HG03025 (cell line): ENCODE results near the gene ANKRD63.

Experiments used
- ATAC-seq: cut with Tn5 transposase; IDR thresholded peaks from one replicate; pipeline ENCODE4 v1.9.1; 2021; ENCODE audit warnings: mild to moderate bottlenecking, moderate library complexity; ENCODE audit not compliant: unreplicated experiment, low FRiP score

The ANKRD63 gene, protein sequence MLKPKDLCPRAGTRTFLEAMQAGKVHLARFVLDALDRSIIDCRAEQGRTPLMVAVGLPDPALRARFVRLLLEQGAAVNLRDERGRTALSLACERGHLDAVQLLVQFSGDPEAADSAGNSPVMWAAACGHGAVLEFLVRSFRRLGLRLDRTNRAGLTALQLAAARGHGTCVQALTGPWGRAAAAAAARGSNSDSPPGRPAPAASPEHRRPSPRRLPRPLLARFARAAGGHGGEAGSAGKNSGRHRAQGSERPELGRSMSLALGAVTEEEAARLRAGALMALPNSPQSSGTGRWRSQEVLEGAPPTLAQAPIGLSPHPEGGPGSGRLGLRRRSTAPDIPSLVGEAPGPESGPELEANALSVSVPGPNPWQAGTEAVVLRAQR

DNA sequence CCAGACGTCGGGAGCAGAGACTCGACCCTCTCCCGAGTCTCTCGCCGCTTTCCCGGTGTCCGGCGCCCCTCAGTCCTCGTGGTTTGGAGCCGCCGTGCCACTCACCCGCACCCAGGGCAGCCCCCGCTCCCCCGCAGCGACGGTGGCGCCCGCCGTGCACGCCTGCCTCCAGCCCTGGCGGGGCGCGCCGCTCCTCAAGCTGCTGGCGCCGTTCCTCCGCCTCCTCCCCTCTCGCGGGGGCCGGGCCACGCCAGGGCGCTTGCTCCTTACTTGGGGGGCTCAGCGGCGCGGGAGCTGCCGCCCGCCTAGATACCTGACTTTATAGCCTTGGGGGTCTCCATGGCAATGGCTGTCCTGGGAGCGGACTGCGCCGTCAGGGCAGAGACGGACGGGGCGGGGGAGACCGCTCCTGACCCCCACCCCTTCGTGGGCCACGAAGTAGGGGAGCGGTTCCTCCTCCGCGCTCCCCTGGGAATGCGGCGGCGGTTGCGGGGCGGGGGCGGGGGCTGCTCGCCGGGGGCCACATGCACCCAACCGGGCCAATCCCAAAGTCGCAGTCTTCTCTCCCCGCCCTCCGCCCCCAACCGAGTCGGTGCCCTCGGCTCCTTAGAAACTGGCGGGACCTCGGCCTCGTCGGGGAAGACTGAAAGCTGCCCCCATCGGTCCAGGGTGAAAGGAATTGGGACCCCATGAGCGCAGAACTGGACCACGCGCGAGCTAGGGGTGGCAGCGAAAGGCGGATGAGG lies at the start of gene ANKRD63:
ANKRD63 (minus strand) TSS at position 196 of the 746 bp plus-strand sequence. CDS start 478 bp downstream, outside the sequence.
- ATAC-seq: no peak

DNA sequence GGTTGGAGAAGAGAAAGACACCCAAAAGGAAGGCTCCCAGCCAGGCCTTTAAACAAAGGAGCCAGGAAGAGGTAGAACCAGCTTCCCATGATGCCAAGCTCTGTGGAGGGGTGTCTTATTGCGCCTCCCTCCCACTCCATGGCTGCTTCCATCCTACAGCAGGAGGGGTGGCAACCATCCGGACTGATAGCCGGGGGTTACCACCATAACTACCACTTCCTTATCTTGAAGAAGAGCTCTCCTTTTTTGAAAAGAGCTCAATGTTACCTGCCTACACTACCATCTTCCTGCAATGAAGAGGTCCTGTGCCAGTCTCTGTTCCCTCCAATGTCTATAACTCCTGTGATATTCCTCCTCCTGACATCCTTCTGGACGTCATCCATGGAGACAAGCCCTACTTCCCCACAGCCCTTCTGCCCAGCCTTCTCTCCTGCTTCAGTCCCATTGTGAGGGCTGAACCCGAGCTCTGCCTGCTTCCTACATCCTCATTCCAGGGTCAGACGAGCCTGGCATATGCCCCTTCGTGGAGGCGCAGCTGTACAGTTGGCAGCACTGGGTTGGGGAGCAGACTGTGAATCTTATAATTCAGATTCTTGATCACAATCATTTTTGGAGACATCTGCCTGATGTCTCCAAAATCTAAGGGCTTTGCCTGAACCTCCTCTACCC lies 49.4 kb upstream of the ANKRD63 start:
- ATAC-seq: no peak

DNA sequence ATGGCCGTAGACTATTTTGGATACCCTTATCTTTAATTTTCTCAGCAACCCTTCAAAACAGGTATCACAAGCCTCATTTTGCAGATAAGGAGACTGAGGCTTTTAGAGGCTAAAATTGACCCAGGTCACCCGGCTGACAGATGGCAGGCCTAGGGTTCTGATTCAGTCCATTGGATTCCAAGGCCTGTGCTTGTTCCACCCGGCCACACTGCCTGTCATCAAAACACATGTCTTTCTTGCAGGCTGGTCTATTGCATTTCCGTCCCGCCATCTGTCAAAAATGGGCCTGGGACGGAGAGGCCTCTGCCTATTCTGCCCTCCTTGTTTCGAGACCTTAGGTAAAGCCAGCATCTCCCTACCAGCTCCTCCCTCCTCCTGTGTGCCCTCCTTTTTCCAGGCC lies 48.8 kb upstream of the ANKRD63 start:
- ATAC-seq: no peak

DNA sequence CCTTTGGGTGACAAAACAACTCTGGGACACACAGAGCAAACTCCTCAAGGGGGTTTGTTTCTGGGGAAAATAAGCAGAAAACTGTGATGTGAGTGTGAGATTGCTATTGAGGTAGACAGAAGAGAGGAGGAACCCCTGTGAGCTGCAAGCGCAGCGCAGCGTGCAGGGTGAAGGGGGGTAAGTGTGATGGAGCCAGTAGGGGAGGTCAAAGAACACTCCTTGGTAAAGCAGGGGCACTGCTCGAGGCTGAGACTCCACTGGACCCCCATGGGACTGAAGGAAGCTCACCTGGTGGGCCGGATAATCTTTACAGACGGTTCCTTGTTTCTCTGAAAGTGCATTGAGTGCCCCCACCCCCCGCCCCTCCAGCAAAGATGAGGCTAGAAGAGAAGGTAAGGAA lies 48.2 kb upstream of the ANKRD63 start:
- no peak for ATAC-seq

DNA sequence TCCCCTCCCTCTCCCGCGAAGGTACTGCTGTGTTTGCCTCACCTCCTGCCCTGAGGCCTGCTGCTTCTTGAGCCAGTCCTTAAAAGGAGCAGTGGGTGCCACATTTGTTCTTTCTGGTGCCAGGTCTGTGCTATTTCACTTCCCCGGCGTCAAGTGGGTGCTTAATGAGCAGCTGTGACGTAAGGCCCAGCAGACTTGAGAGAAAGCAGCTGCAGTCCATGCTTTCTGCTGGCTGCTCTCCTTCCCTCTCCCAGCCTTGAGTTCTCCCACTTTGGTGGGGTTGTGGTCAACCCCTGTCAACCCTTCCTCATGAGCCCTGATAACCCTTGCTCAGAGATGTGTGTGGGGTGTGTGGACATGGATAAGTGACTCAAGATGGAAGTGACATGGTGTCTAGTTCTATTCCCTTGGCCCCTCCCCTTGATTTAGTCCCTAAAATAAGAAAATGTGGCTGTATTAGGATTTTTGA lies 47.5 kb upstream of the ANKRD63 start:
- no peak for ATAC-seq

DNA sequence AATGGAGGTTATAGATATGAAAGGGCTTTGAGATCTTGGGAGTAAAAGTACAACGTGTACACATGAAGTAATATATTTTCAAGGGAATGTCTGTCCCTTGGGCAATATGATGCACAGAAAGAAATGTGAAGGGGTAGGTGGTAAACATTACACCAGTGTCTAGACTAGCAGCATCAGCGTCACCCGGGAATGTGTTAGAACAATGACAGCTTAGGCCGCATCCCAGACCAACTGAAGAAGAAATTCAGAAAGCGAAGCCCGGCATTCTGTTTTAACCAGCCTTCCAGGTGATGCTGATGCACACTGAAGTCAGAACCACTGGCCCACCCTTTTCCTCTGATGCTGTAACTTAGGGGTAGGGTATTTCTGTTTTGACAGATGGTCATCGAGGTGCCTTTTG lies 46.9 kb upstream of the ANKRD63 start:
- no peak for ATAC-seq

DNA sequence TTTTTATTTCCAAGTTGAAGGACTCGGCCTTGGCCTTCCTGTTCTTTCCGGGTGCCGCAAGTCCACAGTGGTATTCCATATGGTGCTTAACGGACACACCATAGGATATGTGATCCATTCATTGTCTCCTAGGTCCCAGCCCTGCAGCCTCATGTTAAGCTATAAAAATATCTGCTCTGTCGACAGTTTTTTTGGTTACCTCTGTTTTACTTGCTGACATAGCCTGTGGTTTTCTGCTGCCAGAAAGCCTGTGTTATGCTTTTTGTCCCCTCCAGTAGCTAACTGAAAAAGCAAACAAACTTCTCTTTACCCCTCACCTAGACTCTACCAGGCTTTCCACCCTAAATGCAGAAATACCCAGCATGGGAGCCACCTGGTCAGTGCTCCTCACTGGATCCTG lies 45.9 kb upstream of the ANKRD63 start:
- ATAC-seq: no peak

DNA sequence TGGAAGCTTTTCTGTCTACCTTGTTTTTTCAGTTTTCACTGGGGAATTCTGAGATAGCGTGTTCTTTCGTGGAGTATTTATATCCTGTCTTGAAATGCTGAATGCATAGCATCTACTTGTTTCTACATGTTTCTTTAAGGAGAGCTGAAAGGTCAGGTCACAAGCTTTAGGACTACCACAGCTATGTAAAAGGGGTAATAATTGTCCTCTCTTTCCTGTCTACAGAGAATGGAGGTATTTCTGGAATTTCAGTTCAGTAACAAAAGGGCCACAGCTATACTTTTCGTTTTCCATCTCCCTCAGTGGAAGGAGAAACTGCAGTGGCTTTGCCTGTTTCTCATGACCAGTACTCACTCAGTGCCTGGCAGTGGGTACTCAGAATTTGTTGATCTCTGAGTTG lies 45.3 kb upstream of the ANKRD63 start:
- no peak for ATAC-seq

DNA sequence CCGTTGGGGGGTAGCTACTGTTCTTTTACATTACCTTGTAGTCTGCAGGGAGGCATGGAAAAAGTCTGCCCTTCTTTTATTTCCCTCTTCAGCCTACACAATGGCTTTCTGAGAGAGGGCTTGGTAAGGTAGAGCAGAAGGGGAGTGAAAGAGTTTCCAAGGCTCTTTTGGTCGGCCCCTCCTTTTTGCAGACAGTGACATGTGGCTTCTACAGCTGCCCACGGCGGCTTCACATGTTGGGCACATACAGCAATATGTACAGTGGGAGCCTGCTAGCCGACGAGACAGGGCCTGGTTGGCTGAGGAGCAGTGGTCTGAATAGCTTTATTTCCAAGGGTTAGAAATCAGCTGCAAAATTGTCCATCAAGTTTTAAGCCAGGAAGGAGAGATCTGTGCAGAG lies 44.6 kb upstream of the ANKRD63 start:
- no peak for ATAC-seq

DNA sequence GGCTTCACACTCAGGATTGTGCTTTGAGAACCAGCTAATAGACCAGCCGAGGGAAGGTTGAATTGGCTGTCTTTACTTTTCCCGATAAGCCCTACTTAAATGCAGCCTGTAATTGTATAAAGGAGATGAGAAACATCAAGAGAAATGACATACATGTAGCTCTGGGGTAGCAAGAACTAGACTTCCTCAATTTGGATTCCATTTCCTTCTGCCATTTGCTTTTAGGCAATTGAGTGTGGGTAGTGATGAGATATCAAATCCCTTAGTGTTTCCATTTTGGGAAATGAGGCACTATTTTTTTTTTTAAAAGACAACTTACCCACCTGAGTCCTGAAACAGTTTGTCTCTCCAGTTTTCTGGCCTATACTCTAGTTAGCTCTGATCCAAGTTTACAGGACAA lies 42.8 kb upstream of the ANKRD63 start:
- ATAC-seq: no peak

DNA sequence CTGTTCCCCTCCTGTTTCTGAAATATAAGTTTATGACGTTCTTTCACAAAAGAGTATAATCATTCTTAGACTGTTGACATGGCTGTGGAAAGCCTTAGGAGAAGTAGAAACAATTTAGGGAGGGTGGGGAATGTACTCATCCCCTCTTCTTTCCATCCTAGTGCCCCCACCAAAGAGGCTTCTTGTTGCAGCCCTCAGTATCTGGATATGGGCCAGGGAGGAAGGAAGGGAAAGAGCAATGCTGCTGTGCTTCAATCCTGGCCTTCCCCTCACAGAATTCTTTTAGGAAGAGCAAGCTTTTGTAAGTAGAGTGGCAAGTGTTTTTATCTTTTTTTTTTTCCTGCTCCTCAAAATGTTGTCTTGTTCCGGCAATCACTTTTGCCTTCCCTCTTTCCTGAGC lies 42.3 kb upstream of the ANKRD63 start:
- no peak for ATAC-seq

DNA sequence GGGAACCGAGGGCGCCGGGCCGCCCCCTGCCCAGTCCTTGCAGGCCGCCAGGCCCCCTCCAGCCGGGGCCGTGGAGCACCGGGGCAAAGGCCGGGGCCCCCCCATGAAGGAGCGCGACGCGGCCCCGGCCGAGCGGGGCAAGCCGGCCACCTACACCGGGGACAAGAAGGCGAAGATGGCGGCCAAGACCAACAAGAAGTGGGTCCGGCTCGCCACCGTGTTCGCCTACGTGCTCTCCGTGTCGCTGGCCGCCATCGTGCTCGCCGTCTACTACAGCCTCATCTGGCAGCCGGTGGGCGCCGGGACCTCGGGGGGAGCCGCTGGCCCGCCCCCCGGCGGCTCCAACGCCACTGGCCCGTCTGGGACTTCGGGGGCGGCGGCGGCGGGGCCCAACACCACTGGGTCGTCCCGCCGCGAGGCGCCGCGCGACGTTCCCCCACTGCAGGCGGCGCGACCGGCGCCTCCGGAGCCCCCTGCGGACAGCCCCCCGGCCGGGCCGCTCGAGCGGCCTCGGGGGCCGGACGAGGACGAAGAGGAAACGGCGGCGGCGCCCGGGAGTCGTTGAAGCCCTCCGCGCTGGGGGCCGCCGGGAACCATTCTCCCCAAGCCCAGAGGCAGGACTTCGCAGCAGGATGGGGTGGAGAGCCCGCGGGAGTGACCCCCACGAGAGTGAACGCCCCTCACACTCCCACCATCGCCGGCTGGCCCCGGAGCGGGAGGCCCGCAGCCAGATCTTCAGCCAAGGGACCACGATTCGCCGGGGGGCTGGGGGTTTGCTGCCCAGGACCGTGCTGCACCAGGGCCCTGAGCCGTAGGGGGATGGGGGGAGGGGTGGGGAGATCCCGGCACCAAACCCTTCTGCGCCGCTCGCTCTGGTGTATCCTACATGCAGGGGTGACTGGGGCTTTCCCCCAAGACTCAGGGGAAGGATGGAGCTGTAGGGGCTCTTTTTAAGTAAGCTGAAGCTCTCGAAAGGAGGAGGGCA lies 41.4 kb upstream of the ANKRD63 start:
- peak; percentile 11 for ATAC-seq

DNA sequence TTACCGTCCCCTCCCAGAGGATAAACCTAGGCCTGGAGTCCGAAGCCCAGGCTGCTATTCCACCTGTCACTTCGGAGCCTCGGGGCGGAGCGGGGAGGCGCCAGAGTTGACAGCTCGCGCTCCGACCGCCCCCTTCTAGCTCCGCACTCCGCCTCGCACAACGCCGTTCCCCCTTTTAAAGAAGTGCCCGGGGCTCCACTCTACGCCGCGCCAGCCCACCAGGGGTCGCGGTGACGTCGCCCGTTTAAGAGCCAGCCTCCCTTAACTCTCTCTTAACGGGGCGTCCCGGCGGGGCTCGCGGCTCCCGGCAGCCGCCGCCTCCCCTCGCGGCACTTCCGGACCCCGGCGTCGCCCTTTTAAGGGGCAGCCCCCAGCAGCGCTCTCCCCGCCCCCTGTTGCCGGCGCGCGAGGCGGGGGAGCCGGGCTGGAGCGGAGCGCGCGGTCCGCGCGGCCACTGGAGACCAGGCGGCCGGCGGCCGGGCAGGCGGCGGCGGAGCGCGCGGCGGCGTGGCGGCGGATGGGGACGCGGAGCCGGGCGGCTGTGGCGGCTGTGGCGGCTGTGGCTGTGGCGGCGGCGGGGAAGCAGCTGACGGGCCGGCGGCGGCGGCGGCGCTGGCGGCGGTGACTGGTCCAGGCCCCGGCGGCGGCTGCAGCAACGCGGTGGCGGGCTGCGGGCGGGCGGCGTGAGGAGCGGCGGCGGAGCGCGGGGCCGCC lies 40.5 kb upstream of the ANKRD63 start, which contains the start of gene INAFM2:
INAFM2 (plus strand) TSS at position 454 of the 714 bp plus-strand sequence. CDS start 364 bp downstream, outside the sequence.
- ATAC-seq: peak; percentile 87

DNA sequence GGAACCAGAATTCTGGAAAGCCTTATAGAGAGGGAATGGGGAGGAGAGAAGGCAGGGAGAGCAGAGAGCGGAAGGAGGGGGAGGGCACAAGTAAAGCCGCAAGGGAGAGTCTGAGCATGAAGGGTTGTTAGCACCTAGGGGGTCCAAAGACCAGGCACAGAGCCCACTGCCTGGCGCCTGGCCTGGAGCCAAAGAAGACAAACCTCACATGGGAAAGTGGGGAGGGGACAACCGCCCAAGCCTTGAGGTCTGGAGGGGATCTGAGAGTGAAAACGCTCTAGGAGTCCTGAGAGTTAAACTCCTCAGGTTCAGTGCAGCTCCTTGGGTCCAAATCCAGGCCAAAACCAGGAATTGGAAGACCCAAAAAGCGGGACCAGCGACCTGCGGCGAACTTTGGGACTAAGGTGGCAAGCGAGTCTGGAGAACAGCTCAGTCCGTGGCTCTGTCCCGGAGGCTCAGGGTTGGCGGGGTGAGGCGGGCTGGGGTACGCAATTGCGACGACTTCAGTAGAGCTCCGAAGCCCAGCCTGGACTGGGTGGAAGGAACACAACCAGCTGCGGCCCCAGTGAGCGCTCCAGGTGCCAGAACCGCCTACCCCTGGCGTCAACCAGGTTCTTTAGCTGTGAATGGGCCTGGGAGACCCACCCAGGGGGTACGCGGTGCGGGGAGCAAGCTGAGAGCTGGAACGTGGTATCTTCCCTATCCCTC lies 39.8 kb upstream of the ANKRD63 start:
- ATAC-seq: no peak

DNA sequence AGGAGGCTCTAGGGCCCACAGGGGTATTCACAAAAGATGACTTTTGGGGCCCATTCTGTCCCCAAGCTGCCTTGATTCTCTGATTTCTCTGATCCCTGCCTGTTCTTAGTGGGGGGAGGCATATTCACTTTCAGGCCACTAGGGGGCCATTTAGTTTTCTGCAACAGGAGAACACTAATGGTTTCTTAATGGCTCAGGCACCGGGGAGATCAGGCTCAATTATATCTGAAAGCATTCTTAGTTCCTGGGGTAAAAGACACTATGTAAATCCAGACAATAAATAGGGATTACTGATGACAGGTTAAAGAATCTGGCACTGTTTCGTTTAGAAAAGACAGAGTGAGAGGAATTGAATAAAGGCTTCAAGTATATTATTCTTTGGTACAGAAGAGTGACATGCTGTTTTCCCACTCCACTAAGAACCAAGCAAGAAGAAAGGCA lies 38.1 kb upstream of the ANKRD63 start:
- no peak for ATAC-seq

DNA sequence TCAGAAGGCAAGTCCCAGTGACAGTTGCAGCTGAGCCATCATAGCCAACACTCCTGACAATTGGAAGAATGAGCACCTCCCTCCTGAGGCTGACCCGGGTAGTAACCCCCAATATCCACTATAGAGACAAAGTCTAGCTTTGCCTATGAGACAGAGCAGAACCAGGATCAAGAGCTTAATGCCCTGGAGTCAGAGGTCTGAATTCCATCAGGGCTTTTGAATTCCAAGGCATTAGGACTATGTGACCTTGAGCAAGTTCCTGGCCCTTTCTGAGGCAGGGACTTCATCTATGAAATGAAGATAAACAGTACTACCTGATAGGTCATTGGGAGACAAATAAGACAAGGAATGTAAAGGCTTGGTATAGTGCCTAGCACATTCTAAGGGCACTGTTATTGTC lies 37.5 kb upstream of the ANKRD63 start:
- ATAC-seq: no peak

DNA sequence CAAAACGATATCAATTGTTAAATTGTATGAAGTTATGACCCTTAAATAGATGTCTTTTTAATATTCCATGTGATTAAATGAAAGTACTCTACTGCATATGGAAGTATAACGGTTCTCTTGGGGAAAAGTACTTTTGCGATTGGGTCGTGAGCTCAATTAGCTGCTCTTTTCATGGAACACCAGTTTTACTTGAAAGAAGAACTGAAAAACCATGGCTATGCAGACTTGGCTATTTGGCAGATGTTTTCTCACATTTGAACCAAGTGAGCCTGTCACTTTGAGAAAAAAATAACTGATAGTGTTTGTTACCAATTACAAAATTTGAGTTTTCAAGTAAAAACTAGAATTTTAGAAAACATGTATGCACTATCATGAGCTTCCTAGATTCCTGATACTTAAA lies 34.7 kb upstream of the ANKRD63 start:
- no peak for ATAC-seq

DNA sequence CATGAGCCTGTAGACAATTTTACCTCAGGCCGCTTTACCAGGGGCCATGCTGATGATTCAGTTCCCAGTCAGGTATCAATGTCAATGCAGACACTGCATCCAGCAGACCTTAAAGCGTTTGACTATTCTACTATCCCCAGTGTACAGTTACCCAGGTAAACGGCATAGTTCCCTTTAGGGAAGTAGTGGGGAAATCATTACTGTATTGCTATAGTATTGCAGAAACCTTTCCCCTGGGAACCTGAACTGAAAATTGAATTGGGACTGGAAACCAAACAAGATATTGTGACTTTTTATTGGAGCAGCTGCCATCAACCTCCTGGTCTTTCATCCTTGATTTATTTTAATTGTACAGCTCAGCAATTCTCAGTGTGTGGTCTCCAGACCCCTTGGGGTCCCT lies 34.1 kb upstream of the ANKRD63 start:
- ATAC-seq: no peak
